AG04450 (cell line): Measurements from ENCODE around the gene CYTH3. TPM values are rescaled to one million over a fixed set of nuclear protein-coding genes. Genes with fewer than 3 reads are reported as not detected.

Experiments
- CTCF ChIA-PET: fragments of 300-600, 350-600 bp; formaldehyde crosslinking; extraction: SDS; loops from one replicate; lab custom pipeline; 2022; ENCODE audit warnings: antibody characterized with exemption, inconsistent platforms; lab: Charles Lee
- POLR2A ChIA-PET: fragments of 350-600 bp; formaldehyde crosslinking; extraction: SDS; loops from one replicate; lab custom pipeline; 2021; ENCODE audit warnings: antibody characterized with exemption, inconsistent platforms; lab: Yijun Ruan, JAX
- DNase-seq: peaks from one replicate; pipeline ENCODE4 v3.0.0-alpha.2; 2011; ENCODE audit warnings: low read depth, low spot score
- H3K27ac ChIP-seq: one replicate; pipeline ENCODE4 v1.5.1; 2012; ENCODE audit warnings: low read depth, low read length, control low read depth
- H3K27me3 ChIP-seq: one replicate; pipeline ENCODE4 v1.6.0; 2012; ENCODE audit warnings: low read length; ENCODE audit not compliant: control insufficient read depth, insufficient read depth
- H3K4me3 ChIP-seq: 2 replicates; pipeline ENCODE4 v1.5.1; 2011; ENCODE audit warnings: mild to moderate bottlenecking, low read depth, low read length, control low read depth
- H3K9me3 ChIP-seq: 2 replicates; pipeline ENCODE4 v1.5.1; 2012; ENCODE audit warnings: low read length; ENCODE audit not compliant: control insufficient read depth, insufficient read depth
- polyA plus RNA-seq: library from polyadenylated mRNA; depleted of rRNA; stranded (reverse); fragments of >200 nt; gene quantifications from 2 replicates; pipeline ENCODE4 v1.2.3, GENCODE V29; 2011
- TF ChIP-seq, protein P1 (sequence below): IDR thresholded peaks from 2 replicates; pipeline ENCODE4 v1.5.1; 2011; ENCODE audit warnings: low read depth, low read length, control low read depth, inconsistent platforms

Gene CYTH3
- polyA plus RNA-seq, 1 experiment = 30.2 TPM

DNA sequence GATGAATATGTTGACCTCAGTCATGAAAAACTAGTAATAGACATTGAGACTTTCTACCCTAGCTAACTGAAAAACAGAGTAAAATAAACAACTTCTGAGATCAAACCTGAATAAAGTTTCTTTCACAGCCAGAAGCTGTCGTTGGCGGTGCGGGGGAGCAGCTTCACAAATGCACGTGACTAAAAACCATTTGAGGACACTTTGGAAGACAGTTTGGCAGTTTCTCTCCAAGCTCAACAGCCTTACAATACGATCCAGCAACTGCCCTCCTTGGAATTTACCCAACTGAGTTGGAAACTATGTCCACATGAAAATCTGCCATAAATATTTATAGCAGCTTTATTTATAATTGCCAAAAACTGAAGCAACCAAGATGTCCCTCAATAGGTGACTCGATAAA lies 63.1 kb downstream of the CYTH3 start:
- H3K27ac ChIP-seq = no peak overlapping the region
- DNase-seq = no peak
- TF ChIP-seq, protein P1, sequence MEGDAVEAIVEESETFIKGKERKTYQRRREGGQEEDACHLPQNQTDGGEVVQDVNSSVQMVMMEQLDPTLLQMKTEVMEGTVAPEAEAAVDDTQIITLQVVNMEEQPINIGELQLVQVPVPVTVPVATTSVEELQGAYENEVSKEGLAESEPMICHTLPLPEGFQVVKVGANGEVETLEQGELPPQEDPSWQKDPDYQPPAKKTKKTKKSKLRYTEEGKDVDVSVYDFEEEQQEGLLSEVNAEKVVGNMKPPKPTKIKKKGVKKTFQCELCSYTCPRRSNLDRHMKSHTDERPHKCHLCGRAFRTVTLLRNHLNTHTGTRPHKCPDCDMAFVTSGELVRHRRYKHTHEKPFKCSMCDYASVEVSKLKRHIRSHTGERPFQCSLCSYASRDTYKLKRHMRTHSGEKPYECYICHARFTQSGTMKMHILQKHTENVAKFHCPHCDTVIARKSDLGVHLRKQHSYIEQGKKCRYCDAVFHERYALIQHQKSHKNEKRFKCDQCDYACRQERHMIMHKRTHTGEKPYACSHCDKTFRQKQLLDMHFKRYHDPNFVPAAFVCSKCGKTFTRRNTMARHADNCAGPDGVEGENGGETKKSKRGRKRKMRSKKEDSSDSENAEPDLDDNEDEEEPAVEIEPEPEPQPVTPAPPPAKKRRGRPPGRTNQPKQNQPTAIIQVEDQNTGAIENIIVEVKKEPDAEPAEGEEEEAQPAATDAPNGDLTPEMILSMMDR = no peak
- no peaks in the 10 kb centered on the region for H3K27me3 ChIP-seq
- POLR2A ChIA-PET = interaction anchor here (0.7 to 0.8 kb wide), 2 partner anchors 17 to 19 kb away, joined by 3 to 4 read pairs; no protein-coding TSS in a partner anchor
- CTCF ChIA-PET = interaction anchor here (2.0 kb wide), 1 partner anchor 49 kb away, joined by 4 read pairs; no protein-coding TSS in a partner anchor
- H3K4me3 ChIP-seq = no peak overlapping the region
- no peaks in the 10 kb centered on the region for H3K9me3 ChIP-seq

DNA sequence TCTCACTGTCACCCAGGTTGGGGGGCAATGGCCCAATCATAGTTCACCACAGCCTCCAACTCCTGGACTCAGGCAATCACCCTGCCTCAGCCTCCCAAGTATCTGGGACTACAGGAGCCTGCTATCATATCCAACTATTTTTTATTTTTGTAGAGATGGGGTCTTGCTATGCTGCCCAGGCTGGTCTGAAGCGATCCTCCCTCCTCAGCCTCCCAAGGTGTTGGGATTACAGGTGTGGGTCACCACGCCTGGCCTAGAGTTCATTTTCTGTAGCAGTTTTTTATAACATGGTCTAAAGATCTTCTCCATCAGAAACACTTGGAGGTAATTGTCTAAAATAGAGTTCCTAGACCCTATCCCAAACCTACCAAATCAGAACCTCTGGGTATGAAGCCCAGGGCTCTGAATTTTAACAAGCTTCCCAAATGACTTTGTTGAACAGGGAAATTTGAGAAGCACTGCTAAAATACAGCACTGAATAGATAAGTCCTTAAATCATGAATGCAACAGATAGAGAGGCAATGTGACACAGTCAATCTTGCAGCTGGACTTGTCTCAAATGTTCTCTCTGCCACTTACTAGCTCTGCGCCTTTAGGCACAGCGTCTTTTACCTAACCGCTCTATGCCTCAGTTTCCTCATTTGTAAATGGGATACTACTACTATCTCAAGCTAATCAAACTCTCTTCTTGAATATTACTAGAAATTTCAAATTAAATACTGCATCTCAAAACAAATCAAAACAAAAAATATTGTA lies 63.7 kb downstream of the CYTH3 start:
- ChIA-PET POLR2A (interaction anchor here (0.7 to 0.8 kb wide), 2 partner anchors 17 to 19 kb away, joined by 3 to 4 read pairs; no protein-coding TSS in a partner anchor), CTCF (interaction anchor here (2.0 kb wide), 1 partner anchor 49 kb away, joined by 4 read pairs; no protein-coding TSS in a partner anchor)
- Histone ChIP-seq H3K9me3 (no peaks in the 10 kb centered on the region), H3K27me3 (no peaks in the 10 kb centered on the region), H3K27ac (no peak overlapping the region), H3K4me3 (no peak overlapping the region)
- TF ChIP-seq, protein P1 = no peak
- no peak for DNase-seq

DNA sequence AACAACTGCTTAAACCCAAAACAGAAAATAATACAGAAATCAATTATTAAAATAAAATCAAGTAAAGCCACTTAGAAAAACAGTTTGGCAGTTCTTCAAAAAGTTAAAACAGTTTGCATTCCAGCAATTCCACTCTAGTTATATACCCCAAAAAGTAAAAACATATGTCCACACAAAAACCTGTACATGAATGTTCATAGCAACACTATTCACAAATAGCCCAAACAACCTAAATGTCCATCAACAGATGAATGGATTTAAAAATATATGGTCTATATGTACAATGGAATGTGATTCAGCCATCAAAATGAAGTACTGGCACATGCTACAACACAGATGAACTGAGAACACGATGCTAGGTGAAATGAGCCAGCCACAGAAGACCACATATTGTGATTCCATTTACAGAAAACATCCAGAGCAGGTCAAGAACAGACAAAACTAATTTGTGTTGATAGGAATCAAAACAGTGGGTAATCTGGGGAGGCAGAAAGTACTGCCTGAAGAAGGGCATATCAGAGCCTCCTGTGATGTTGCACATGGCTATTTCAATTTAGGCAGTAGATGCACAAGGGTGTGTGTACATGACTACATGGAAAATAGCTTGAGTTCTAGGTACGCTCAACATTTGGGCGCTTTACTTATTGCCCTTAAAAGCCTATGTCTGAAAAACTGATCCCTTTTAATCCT lies 66.3 kb downstream of the CYTH3 start:
- DNase-seq = no peak
- CTCF ChIA-PET = interaction anchor here (0.6 to 1.8 kb wide), 2 partner anchors 43 to 45 kb away, joined by 4 to 7 read pairs; no protein-coding TSS in a partner anchor
- Histone ChIP-seq H3K4me3 (no peak overlapping the region), H3K9me3 (no peaks in the 10 kb centered on the region), H3K27ac (no peak overlapping the region), H3K27me3 (no peaks in the 10 kb centered on the region)
- POLR2A ChIA-PET = interaction anchor here (0.7 kb wide), 1 partner anchor 20 kb away, joined by 7 read pairs; no protein-coding TSS in a partner anchor
- TF ChIP-seq, protein P1 = no peak

DNA sequence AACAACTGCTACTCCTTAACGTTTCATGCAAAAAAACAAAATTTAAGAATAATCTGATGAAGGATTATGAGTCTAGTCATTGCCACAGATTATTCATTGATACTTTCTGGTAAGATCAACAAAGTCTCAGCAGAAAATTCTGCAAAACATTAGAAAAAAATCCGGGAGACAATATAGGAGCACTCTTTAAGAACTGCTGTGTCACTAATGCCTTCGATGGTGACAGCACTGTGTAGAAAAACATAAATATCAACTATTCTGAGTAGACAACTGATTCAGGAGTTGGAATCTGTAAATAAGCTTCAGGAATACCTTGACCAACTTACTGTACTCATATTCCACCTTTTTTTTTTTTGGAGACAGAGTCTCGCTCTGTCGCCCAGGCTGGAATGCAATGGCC lies 69.0 kb downstream of the CYTH3 start:
- H3K9me3 ChIP-seq = no peaks in the 10 kb centered on the region
- DNase-seq = no peak
- CTCF ChIA-PET = interaction anchor here (1.1 kb wide), 1 partner anchor 120 kb away, joined by 4 read pairs; no protein-coding TSS in a partner anchor
- no peaks in the 10 kb centered on the region for H3K27me3 ChIP-seq
- TF ChIP-seq, protein P1 = no peak
- H3K4me3 ChIP-seq = no peak overlapping the region
- no peak overlapping the region for H3K27ac ChIP-seq
- POLR2A ChIA-PET = no interaction called here
